ENCODE results near the gene PPP1R18.
"Not testable (repeated sequence)": the region's sequence is repeated elsewhere in the genome, so short reads cannot be mapped to it uniquely, and the experiment has no call there.

The PPP1R18 gene

DNA sequence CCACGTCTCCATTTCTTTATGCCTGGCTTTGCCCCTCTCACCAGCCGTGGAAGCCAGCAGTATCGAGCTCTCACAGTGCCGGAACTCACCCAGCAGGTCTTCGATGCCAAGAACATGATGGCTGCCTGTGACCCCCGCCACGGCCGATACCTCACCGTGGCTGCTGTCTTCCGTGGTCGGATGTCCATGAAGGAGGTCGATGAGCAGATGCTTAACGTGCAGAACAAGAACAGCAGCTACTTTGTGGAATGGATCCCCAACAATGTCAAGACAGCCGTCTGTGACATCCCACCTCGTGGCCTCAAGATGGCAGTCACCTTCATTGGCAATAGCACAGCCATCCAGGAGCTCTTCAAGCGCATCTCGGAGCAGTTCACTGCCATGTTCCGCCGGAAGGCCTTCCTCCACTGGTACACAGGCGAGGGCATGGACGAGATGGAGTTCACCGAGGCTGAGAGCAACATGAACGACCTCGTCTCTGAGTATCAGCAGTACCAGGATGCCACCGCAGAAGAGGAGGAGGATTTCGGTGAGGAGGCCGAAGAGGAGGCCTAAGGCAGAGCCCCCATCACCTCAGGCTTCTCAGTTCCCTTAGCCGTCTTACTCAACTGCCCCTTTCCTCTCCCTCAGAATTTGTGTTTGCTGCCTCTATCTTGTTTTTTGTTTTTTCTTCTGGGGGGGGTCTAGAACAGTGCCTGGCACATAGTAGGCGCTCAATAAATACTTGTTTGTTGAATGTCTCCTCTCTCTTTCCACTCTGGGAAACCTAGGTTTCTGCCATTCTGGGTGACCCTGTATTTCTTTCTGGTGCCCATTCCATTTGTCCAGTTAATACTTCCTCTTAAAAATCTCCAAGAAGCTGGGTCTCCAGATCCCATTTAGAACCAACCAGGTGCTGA is 37.6 kb upstream of the PPP1R18 start:
- Histone ChIP-seq H3K4me1 (ENCODE audit: control insufficient read depth, insufficient read depth, low read length) (peaks cover 25% of the 10 kb centered on the region), H3K36me3 (ENCODE audit: control insufficient read depth, insufficient read depth, low read length) (peaks cover 30% of the 10 kb centered on the region)
- not testable (repeated sequence) for H3K4me3 ChIP-seq (ENCODE audit: low read length); H3K9ac ChIP-seq (ENCODE audit: low read length); H3K27me3 ChIP-seq (ENCODE audit: control insufficient read depth, insufficient read depth, low read length); H3K9me3 ChIP-seq (ENCODE audit: control insufficient read depth, low read length)

DNA sequence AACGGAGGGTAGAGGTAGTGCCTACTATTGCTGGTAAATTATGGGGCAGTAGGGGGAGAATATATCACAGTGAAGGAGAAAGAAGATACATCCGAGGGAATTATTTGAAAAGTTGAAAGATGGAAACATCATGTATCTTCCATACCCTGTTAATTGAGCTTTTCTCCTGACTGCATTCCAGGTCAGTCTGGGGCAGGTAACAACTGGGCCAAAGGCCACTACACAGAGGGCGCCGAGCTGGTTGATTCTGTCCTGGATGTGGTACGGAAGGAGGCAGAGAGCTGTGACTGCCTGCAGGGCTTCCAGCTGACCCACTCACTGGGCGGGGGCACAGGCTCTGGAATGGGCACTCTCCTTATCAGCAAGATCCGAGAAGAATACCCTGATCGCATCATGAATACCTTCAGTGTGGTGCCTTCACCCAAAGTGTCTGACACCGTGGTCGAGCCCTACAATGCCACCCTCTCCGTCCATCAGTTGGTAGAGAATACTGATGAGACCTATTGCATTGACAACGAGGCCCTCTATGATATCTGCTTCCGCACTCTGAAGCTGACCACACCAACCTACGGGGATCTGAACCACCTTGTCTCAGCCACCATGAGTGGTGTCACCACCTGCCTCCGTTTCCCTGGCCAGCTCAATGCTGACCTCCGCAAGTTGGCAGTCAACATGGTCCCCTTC is 36.9 kb upstream of the PPP1R18 start:
- H3K27me3 ChIP-seq (ENCODE audit: control insufficient read depth, insufficient read depth, low read length); H3K4me3 ChIP-seq (ENCODE audit: low read length); H3K9ac ChIP-seq (ENCODE audit: low read length); H3K9me3 ChIP-seq (ENCODE audit: control insufficient read depth, low read length): not testable (repeated sequence)
- peaks cover 30% of the 10 kb centered on the region for H3K36me3 ChIP-seq (ENCODE audit: control insufficient read depth, insufficient read depth, low read length)
- peaks cover 25% of the 10 kb centered on the region for H3K4me1 ChIP-seq (ENCODE audit: control insufficient read depth, insufficient read depth, low read length)

DNA sequence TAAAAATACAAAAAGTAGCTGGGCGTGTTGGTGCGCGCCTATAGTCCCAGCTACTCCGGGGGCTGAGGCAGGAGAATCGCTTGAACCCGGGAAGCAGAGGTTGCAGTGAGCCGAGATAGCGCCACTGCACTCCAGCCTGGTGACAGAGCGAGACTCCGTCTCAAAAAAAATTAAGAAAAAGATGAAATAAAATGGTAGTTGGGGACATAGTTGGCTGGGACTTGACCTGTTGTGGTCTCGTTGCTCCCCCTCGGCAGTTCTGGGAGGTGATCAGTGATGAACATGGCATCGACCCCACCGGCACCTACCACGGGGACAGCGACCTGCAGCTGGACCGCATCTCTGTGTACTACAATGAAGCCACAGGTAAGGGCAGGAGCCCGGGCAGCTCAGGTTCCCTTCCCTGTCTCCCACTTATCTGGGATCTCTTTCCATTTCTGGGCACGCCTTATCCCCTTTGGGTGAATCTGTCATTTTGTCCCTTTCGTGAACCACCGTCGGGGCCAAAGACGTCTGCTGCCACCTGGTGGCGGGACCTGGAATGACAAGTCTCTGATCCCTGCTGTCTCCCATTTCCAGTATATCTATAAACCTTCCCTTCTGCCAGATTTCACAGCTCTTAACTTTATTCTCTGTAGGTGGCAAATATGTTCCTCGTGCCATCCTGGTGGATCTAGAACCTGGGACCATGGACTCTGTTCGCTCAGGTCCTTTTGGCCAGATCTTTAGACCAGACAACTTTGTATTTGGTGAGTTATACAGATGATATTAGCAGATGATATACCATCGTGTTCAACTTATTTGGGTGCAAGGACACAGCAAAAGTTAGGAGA is 36.1 kb upstream of the PPP1R18 start:
- Histone ChIP-seq H3K9ac (ENCODE audit: low read length) (no peak overlapping the region), H3K36me3 (ENCODE audit: control insufficient read depth, insufficient read depth, low read length) (peaks cover 22% of the 10 kb centered on the region), H3K9me3 (ENCODE audit: control insufficient read depth, low read length) (no peaks in the 10 kb centered on the region), H3K27me3 (ENCODE audit: control insufficient read depth, insufficient read depth, low read length) (no peaks in the 10 kb centered on the region), H3K4me1 (ENCODE audit: control insufficient read depth, insufficient read depth, low read length) (peaks cover 25% of the 10 kb centered on the region), H3K4me3 (ENCODE audit: low read length) (no peak overlapping the region)

DNA sequence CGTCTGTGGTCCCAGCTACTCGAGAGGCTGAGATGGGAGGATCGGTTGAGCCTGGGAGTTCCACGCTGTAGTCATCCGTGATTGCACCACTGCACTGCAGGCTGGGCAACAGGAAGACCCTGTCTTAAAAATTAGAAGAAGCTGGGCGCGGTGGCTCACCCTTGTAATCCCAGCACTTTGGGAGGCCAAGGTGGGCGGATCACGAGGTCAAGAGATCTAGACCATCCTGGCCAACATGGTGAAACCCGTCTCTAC is 35.5 kb upstream of the PPP1R18 start:
- Histone ChIP-seq H3K9ac (ENCODE audit: low read length) (peak overlapping the region; percentile 72), H3K4me3 (ENCODE audit: low read length) (peak overlapping the region; percentile 69), H3K36me3 (ENCODE audit: control insufficient read depth, insufficient read depth, low read length) (peaks cover 22% of the 10 kb centered on the region), H3K4me1 (ENCODE audit: control insufficient read depth, insufficient read depth, low read length) (peaks cover 25% of the 10 kb centered on the region)
- H3K27me3 ChIP-seq (ENCODE audit: control insufficient read depth, insufficient read depth, low read length); H3K9me3 ChIP-seq (ENCODE audit: control insufficient read depth, low read length): not testable (repeated sequence)

GRCh38 chr6:30721198-30722024 is 35.0 kb upstream of the PPP1R18 start:
- Histone ChIP-seq H3K4me3 (ENCODE audit: low read length) (peak overlapping the region; percentile 95), H3K4me1 (ENCODE audit: control insufficient read depth, insufficient read depth, low read length) (peaks cover 25% of the 10 kb centered on the region), H3K27me3 (ENCODE audit: control insufficient read depth, insufficient read depth, low read length) (no peaks in the 10 kb centered on the region), H3K36me3 (ENCODE audit: control insufficient read depth, insufficient read depth, low read length) (peaks cover 22% of the 10 kb centered on the region), H3K9me3 (ENCODE audit: control insufficient read depth, low read length) (no peaks in the 10 kb centered on the region), H3K9ac (ENCODE audit: low read length) (peak overlapping the region; percentile 87)

- H3K9me3 ChIP-seq (ENCODE audit: control insufficient read depth, low read length) = no peaks in the 10 kb centered on the region
- peaks cover 19% of the 10 kb centered on the region for H3K36me3 ChIP-seq (ENCODE audit: control insufficient read depth, insufficient read depth, low read length)
- peaks cover 25% of the 10 kb centered on the region for H3K4me1 ChIP-seq (ENCODE audit: control insufficient read depth, insufficient read depth, low read length)
- H3K27me3 ChIP-seq (ENCODE audit: control insufficient read depth, insufficient read depth, low read length) = no peaks in the 10 kb centered on the region
- peak overlapping the region; percentile 87 for H3K9ac ChIP-seq (ENCODE audit: low read length)
- peak overlapping the region; percentile 95 for H3K4me3 ChIP-seq (ENCODE audit: low read length)
These were observed 34.3 kb upstream of the PPP1R18 start for GRCh38 chr6:30720738-30721197.

GRCh38 chr6:30719791-30720737 is 33.6 kb upstream of the PPP1R18 start, which contains the start of gene TUBB:
TSS of gene TUBB (plus strand) at chr6:30720352. CDS start at chr6:30720507, 155 bp downstream.
- Histone ChIP-seq H3K27me3 (ENCODE audit: control insufficient read depth, insufficient read depth, low read length) (no peaks in the 10 kb centered on the region), H3K4me1 (ENCODE audit: control insufficient read depth, insufficient read depth, low read length) (peaks cover 25% of the 10 kb centered on the region), H3K36me3 (ENCODE audit: control insufficient read depth, insufficient read depth, low read length) (peaks cover 17% of the 10 kb centered on the region), H3K9ac (ENCODE audit: low read length) (peak within 1 kb of the TSS; percentile 87), H3K9me3 (ENCODE audit: control insufficient read depth, low read length) (no peaks in the 10 kb centered on the region), H3K4me3 (ENCODE audit: low read length) (peak within 1 kb of the TSS; percentile 95)

DNA sequence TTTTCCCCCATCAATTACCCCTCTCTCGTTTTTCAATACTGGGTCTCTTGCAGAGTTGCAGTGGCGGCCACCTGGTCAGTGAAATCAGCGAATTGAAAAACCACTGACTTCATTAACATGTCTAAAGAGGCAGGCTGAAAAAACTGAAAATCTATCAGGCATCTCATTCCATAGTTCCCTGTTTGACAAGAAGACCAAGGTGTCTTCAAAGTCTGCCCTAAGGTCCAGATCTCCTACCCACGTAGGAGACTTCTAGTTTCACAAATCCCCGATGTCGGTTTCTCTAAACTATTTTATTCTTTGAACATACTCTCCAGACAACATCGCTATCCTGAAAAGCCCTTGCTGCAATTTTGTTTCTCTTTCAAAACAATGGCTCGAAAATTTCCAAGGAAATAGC is 32.9 kb upstream of the PPP1R18 start:
- peak overlapping the region; percentile 66 for H3K9ac ChIP-seq (ENCODE audit: low read length)
- H3K4me3 ChIP-seq (ENCODE audit: low read length) = peak overlapping the region; percentile 16
- peaks cover 11% of the 10 kb centered on the region for H3K36me3 ChIP-seq (ENCODE audit: control insufficient read depth, insufficient read depth, low read length)
- H3K27me3 ChIP-seq (ENCODE audit: control insufficient read depth, insufficient read depth, low read length) = no peaks in the 10 kb centered on the region
- peaks cover 25% of the 10 kb centered on the region for H3K4me1 ChIP-seq (ENCODE audit: control insufficient read depth, insufficient read depth, low read length)
- H3K9me3 ChIP-seq (ENCODE audit: control insufficient read depth, low read length) = no peaks in the 10 kb centered on the region

DNA sequence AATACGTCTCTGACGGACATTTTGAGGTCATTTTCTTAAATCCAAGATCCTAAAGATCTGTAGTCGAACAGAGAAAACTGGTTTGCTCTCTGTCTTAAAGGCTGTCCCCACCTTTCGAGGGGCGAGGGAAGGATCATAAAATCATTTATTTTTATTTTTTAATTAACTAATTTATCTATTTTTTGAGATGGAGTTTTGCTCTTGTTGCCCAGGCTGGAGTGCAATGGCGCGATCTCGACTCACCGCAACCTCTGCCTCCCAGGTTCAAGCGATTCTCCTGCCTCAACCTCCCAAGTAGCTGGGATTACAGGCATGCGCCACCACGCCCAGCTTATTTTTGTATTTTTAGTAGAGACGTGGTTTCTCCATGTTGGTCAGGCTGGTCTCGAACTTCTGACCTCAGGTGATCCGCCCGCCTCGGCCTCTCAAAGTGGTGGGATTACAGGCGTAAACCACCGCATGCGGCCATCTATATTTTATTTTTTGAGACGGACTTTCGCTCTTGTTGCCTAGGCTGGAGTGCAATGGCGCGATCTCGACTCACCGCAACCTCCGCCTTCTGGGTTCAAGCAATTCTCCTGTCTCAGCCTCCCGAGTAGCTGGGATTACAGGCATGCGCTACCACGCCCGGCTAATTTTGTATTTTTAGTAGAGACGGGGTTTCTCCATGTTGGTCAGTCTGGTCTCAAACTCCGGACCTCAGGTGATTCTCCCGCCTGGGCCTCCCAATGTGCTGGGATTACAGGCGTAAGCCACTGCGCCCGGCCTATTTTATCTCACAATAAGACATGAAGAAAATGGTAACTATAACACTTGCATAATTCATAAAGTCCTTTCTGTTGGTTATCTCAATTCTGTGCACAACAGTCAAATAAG is 31.6 kb upstream of the PPP1R18 start:
- Histone ChIP-seq H3K4me1 (ENCODE audit: control insufficient read depth, insufficient read depth, low read length) (peaks cover 13% of the 10 kb centered on the region), H3K9ac (ENCODE audit: low read length) (peak overlapping the region; percentile 56)
- not testable (repeated sequence) for H3K9me3 ChIP-seq (ENCODE audit: control insufficient read depth, low read length); H3K36me3 ChIP-seq (ENCODE audit: control insufficient read depth, insufficient read depth, low read length); H3K27me3 ChIP-seq (ENCODE audit: control insufficient read depth, insufficient read depth, low read length); H3K4me3 ChIP-seq (ENCODE audit: low read length)

Measured in mucosa of stomach (tissue), 1 donor.